ENCODE results near the gene MYG1. TPM values are rescaled to one million over a fixed set of nuclear protein-coding genes. Genes with fewer than 3 reads are reported as not detected.
A peak's percentile ranks its signal among the peaks of the same experiment; 100 is the strongest.

MYG1 gene
- total and polyA plus RNA-seq, 2 of the 13 experiments (the other 11 are each of a cell fraction or from before 2014, with no cell fraction given): 38.6 to 58.0 TPM

DNA sequence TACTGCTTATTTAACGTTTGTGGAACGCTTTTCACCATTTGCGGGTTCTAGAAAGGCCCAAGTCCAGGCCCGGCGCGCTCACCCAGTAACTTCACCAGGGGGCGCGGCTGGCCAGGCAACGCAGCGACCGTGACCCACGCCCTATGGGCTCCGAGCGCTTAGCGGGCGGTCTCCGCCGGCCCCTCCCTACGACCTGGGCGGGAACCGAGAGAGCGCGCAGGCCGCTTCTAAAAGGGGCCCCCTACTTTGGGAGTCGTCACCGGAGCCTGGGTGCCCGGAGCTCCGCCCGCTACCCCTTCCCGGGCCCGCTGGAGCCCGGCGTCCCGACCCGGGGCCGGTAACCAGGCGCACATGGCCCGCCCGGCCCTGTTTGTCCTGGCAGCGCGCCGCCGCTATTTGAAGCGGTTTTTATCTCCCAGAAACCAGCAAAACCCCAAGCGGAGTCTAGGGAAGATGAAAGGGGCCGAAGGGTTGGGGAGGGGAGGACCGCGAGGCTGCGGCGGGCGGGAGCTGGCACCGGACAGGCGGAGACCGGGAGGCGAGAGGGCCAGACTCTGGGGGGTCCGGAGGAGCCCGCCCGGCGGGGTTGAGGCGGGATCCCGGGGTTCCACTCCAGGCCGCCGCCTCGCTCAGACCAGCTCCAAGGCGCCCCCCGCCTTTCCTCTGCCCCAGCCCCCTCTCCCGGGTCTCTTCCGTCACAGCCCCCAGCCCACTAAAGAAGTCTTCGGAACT, 25.4 kb downstream of the MYG1 start (continued):
- TF ChIP-seq, protein P1, sequence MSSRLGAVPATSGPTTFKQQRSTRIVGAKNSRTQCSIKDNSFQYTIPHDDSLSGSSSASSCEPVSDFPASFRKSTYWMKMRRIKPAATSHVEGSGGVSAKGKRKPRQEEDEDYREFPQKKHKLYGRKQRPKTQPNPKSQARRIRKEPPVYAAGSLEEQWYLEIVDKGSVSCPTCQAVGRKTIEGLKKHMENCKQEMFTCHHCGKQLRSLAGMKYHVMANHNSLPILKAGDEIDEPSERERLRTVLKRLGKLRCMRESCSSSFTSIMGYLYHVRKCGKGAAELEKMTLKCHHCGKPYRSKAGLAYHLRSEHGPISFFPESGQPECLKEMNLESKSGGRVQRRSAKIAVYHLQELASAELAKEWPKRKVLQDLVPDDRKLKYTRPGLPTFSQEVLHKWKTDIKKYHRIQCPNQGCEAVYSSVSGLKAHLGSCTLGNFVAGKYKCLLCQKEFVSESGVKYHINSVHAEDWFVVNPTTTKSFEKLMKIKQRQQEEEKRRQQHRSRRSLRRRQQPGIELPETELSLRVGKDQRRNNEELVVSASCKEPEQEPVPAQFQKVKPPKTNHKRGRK (CRISPR knock-in tag; IDR thresholded peaks at IDR 0.05): no peak
- TF ChIP-seq, protein P2, sequence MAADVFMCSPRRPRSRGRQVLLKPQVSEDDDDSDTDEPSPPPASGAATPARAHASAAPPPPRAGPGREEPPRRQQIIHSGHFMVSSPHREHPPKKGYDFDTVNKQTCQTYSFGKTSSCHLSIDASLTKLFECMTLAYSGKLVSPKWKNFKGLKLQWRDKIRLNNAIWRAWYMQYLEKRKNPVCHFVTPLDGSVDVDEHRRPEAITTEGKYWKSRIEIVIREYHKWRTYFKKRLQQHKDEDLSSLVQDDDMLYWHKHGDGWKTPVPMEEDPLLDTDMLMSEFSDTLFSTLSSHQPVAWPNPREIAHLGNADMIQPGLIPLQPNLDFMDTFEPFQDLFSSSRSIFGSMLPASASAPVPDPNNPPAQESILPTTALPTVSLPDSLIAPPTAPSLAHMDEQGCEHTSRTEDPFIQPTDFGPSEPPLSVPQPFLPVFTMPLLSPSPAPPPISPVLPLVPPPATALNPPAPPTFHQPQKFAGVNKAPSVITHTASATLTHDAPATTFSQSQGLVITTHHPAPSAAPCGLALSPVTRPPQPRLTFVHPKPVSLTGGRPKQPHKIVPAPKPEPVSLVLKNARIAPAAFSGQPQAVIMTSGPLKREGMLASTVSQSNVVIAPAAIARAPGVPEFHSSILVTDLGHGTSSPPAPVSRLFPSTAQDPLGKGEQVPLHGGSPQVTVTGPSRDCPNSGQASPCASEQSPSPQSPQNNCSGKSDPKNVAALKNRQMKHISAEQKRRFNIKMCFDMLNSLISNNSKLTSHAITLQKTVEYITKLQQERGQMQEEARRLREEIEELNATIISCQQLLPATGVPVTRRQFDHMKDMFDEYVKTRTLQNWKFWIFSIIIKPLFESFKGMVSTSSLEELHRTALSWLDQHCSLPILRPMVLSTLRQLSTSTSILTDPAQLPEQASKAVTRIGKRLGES (CRISPR knock-in tag; IDR thresholded peaks at IDR 0.05; ENCODE audit: borderline replicate concordance): no peak
- TF ChIP-seq YY1 (IDR thresholded peaks at IDR 0.05; ENCODE audit: insufficient read depth, insufficient replicate concordance, low read depth, low read length) (peak; percentile 64), ISX (CRISPR knock-in tag; conservative IDR thresholded peaks at IDR 0.05) (no peak), NFE2L1 (CRISPR knock-in tag; IDR thresholded peaks at IDR 0.05; ENCODE audit: borderline replicate concordance) (no peak), SUZ12 (IDR thresholded peaks at IDR 0.05; ENCODE audit: low read depth, low read length) (no peak), ZNF616 (CRISPR knock-in tag; IDR thresholded peaks at IDR 0.05; ENCODE audit: low read depth) (no peak), ZNF724P (CRISPR knock-in tag; IDR thresholded peaks at IDR 0.05; ENCODE audit: borderline replicate concordance) (peak; percentile 49; the same call in 1 of the 2 replicates), ZNF333 (CRISPR knock-in tag; IDR thresholded peaks at IDR 0.05; ENCODE audit: borderline replicate concordance) (peak; percentile 89), ZNF557 (CRISPR knock-in tag; IDR thresholded peaks at IDR 0.05) (no peak), ZFP82 (CRISPR knock-in tag; IDR thresholded peaks at IDR 0.05; ENCODE audit: borderline replicate concordance) (peak; percentile 69; the same call in 1 of the 2 replicates), ZNF296 (CRISPR knock-in tag; conservative IDR thresholded peaks at IDR 0.05) (no peak), SALL2 (CRISPR knock-in tag; IDR thresholded peaks at IDR 0.05) (no peak; the same call in 1 of the 2 replicates)
- TF ChIP-seq, protein P3, sequence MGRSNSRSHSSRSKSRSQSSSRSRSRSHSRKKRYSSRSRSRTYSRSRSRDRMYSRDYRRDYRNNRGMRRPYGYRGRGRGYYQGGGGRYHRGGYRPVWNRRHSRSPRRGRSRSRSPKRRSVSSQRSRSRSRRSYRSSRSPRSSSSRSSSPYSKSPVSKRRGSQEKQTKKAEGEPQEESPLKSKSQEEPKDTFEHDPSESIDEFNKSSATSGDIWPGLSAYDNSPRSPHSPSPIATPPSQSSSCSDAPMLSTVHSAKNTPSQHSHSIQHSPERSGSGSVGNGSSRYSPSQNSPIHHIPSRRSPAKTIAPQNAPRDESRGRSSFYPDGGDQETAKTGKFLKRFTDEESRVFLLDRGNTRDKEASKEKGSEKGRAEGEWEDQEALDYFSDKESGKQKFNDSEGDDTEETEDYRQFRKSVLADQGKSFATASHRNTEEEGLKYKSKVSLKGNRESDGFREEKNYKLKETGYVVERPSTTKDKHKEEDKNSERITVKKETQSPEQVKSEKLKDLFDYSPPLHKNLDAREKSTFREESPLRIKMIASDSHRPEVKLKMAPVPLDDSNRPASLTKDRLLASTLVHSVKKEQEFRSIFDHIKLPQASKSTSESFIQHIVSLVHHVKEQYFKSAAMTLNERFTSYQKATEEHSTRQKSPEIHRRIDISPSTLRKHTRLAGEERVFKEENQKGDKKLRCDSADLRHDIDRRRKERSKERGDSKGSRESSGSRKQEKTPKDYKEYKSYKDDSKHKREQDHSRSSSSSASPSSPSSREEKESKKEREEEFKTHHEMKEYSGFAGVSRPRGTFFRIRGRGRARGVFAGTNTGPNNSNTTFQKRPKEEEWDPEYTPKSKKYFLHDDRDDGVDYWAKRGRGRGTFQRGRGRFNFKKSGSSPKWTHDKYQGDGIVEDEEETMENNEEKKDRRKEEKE (IDR thresholded peaks at IDR 0.05): no peak
- TF ChIP-seq, protein P4, sequence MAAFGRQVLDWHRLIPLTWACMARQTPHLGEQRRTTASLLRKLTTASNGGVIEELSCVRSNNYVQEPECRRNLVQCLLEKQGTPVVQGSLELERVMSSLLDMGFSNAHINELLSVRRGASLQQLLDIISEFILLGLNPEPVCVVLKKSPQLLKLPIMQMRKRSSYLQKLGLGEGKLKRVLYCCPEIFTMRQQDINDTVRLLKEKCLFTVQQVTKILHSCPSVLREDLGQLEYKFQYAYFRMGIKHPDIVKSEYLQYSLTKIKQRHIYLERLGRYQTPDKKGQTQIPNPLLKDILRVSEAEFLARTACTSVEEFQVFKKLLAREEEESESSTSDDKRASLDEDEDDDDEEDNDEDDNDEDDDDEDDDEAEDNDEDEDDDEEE (CRISPR knock-in tag; IDR thresholded peaks at IDR 0.05): no peak
- TF ChIP-seq, protein P5, sequence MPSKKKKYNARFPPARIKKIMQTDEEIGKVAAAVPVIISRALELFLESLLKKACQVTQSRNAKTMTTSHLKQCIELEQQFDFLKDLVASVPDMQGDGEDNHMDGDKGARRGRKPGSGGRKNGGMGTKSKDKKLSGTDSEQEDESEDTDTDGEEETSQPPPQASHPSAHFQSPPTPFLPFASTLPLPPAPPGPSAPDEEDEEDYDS (CRISPR knock-in tag; IDR thresholded peaks at IDR 0.05): peak; percentile 73
- TF ChIP-seq, protein P6, sequence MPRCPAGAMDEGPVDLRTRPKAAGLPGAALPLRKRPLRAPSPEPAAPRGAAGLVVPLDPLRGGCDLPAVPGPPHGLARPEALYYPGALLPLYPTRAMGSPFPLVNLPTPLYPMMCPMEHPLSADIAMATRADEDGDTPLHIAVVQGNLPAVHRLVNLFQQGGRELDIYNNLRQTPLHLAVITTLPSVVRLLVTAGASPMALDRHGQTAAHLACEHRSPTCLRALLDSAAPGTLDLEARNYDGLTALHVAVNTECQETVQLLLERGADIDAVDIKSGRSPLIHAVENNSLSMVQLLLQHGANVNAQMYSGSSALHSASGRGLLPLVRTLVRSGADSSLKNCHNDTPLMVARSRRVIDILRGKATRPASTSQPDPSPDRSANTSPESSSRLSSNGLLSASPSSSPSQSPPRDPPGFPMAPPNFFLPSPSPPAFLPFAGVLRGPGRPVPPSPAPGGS (CRISPR knock-in tag; IDR thresholded peaks at IDR 0.05): peak; percentile 67; the same call in 1 of the 2 replicates

Measured in HepG2 (cell line).